ENCODE results near the gene BANF2. TPM values are rescaled to one million over a fixed set of nuclear protein-coding genes. Genes with fewer than 3 reads are reported as not detected.

The BANF2 gene
- total and polyA plus RNA-seq, 2 of the 13 experiments (the other 11 are each of a cell fraction or from before 2014, with no cell fraction given) = 0.35 TPM; not detected in 1

DNA sequence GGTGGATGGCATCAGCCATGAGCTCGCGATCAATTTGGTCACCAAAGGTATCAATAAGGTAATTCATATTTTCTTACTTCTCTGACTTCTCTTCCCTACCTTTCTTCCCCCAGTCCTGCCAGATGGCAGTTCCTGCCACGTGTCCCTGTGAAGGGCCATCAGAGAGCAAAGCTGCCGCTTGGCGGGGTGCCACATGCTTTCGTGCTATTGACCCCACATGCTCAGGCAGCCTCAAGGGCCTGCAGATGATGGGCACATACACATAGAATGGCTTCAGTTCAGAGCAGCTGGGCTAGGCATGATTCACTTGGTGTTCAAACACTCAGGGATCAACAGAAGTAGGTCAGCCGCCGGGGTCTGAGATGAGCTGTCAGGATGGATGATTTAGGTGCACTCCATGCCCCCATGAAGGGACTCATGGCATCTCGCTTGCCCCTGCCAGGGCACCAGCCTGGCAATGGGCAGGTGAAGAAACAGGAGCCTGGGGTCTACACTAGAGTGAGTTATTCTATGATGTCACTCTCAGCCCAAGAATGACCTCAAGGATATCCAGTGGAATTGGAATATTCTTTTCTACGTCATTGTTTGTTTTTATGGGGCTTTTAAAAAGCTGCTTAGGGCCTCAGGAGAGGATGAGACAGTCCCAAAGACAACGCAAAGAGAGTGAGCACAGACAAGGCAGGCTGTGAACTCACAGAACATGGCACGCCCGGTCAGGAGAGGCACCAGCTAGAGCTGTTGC lies 25.5 kb downstream of the BANF2 start (continued):
- TF ChIP-seq ZNF280D (CRISPR knock-in tag; IDR thresholded peaks at IDR 0.05) (no peak), PLRG1 (conservative IDR thresholded peaks at IDR 0.05) (no peak), ZNF576 (CRISPR knock-in tag; IDR thresholded peaks at IDR 0.05) (0 out of 2 replicates have a peak, but pooled peaks have one; percentile 5), SMYD3 (CRISPR knock-in tag; IDR thresholded peaks at IDR 0.05) (no peak), ZNF792 (CRISPR knock-in tag; IDR thresholded peaks at IDR 0.05) (no peak), ZNF766 (CRISPR knock-in tag; IDR thresholded peaks at IDR 0.05; ENCODE audit: borderline replicate concordance) (no peak), SAP130 (CRISPR knock-in tag; IDR thresholded peaks at IDR 0.05; ENCODE audit: low read depth) (peak; percentile 69), CC2D1A (CRISPR knock-in tag; IDR thresholded peaks at IDR 0.05) (no peak), SOX13 (IDR thresholded peaks at IDR 0.05) (no peak), SOX13 (CRISPR knock-in tag; conservative IDR thresholded peaks at IDR 0.05 in 1 of 2, IDR thresholded peaks at IDR 0.05 in 1 of 2) (no peak), ETV5 (CRISPR knock-in tag; IDR thresholded peaks at IDR 0.05; ENCODE audit: borderline replicate concordance) (peak; percentile 19; the same call in 1 of the 2 replicates), STAG1 (CRISPR knock-in tag; IDR thresholded peaks at IDR 0.05) (no peak), ZNF12 (CRISPR knock-in tag; IDR thresholded peaks at IDR 0.05) (no peak), HMG20B (CRISPR knock-in tag; conservative IDR thresholded peaks at IDR 0.05) (no peak), ZNF672 (CRISPR knock-in tag; IDR thresholded peaks at IDR 0.05) (no peak), BCL6 (CRISPR knock-in tag; IDR thresholded peaks at IDR 0.05) (peak; percentile 74), ZMYM3 (CRISPR knock-in tag; IDR thresholded peaks at IDR 0.05) (no peak), ZNF30 (CRISPR knock-in tag; IDR thresholded peaks at IDR 0.05) (no peak), ZMAT3 (CRISPR knock-in tag; conservative IDR thresholded peaks at IDR 0.05) (no peak), ZNF124 (CRISPR knock-in tag; IDR thresholded peaks at IDR 0.05) (no peak), ZNF326 (CRISPR knock-in tag; IDR thresholded peaks at IDR 0.05; ENCODE audit: borderline replicate concordance) (no peak)
- TF ChIP-seq, protein P1, sequence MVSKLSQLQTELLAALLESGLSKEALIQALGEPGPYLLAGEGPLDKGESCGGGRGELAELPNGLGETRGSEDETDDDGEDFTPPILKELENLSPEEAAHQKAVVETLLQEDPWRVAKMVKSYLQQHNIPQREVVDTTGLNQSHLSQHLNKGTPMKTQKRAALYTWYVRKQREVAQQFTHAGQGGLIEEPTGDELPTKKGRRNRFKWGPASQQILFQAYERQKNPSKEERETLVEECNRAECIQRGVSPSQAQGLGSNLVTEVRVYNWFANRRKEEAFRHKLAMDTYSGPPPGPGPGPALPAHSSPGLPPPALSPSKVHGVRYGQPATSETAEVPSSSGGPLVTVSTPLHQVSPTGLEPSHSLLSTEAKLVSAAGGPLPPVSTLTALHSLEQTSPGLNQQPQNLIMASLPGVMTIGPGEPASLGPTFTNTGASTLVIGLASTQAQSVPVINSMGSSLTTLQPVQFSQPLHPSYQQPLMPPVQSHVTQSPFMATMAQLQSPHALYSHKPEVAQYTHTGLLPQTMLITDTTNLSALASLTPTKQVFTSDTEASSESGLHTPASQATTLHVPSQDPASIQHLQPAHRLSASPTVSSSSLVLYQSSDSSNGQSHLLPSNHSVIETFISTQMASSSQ (IDR thresholded peaks at IDR 0.05; ENCODE audit: low read depth) = no peak
- TF ChIP-seq, protein P1 (CRISPR knock-in tag; IDR thresholded peaks at IDR 0.05; ENCODE audit: borderline replicate concordance) = no peak
- TF ChIP-seq, protein P2, sequence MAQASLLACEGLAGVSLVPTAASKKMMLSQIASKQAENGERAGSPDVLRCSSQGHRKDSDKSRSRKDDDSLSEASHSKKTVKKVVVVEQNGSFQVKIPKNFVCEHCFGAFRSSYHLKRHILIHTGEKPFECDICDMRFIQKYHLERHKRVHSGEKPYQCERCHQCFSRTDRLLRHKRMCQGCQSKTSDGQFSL (CRISPR knock-in tag; IDR thresholded peaks at IDR 0.05) = no peak

Measured in HepG2 (cell line).